ENCODE results near the gene ZNF324. TPM values are rescaled to one million over a fixed set of nuclear protein-coding genes. Genes with fewer than 3 reads are reported as not detected.

ZNF324 gene
- total and polyA plus RNA-seq, 2 of the 13 experiments (the other 11 are each of a cell fraction or from before 2014, with no cell fraction given): 1.1 to 4.7 TPM

GRCh38 chr19:58519355-58520256 is 52.7 kb downstream of the ZNF324 start, which contains the start of gene ZBTB45 (continued):
- TF ChIP-seq CSRNP2 (CRISPR knock-in tag; conservative IDR thresholded peaks at IDR 0.05; ENCODE audit: low read depth) (peak; percentile 92; the same call in 1 of the 2 replicates), ZNF24 (IDR thresholded peaks at IDR 0.05) (peak; percentile 58; the same call in 1 of the 2 replicates), CHD4 (IDR thresholded peaks at IDR 0.05; ENCODE audit: borderline replicate concordance, low read length) (no peak; the same call in 1 of the 2 replicates), KDM1A (CRISPR knock-in tag; IDR thresholded peaks at IDR 0.05) (no peak; the same call in 1 of the 2 replicates), ZSCAN21 (CRISPR knock-in tag; IDR thresholded peaks at IDR 0.05; ENCODE audit: borderline replicate concordance) (peak; percentile 90), ZMYM4 (CRISPR knock-in tag; IDR thresholded peaks at IDR 0.05) (peak; percentile 96), TAF15 (IDR thresholded peaks at IDR 0.05; ENCODE audit: low read depth, low read length, poor library complexity, severe bottlenecking) (peak; percentile 91), SUZ12 (IDR thresholded peaks at IDR 0.05; ENCODE audit: low read depth, low read length) (no peak), ZNF30 (CRISPR knock-in tag; IDR thresholded peaks at IDR 0.05) (no peak; the same call in 1 of the 2 replicates), NPAS2 (CRISPR knock-in tag; IDR thresholded peaks at IDR 0.05; ENCODE audit: borderline replicate concordance) (no peak), ZNF562 (CRISPR knock-in tag; IDR thresholded peaks at IDR 0.05; ENCODE audit: borderline replicate concordance) (no peak; the same call in 1 of the 2 replicates), IKZF1 (IDR thresholded peaks at IDR 0.05) (no peak), SIX1 (CRISPR knock-in tag; IDR thresholded peaks at IDR 0.05; ENCODE audit: borderline replicate concordance) (no peak), MIER3 (CRISPR knock-in tag; IDR thresholded peaks at IDR 0.05; ENCODE audit: borderline replicate concordance) (peak; percentile 95), TSC22D2 (CRISPR knock-in tag; IDR thresholded peaks at IDR 0.05; ENCODE audit: borderline replicate concordance) (peak; percentile 61; the same call in 1 of the 2 replicates), SOX6 (IDR thresholded peaks at IDR 0.05) (no peak), SOX6 (CRISPR knock-in tag; IDR thresholded peaks at IDR 0.05) (peak; percentile 79), GTF3A (CRISPR knock-in tag; conservative IDR thresholded peaks at IDR 0.05) (peak; percentile 79; the same call in 1 of the 2 replicates)
- TF ChIP-seq, protein P1, sequence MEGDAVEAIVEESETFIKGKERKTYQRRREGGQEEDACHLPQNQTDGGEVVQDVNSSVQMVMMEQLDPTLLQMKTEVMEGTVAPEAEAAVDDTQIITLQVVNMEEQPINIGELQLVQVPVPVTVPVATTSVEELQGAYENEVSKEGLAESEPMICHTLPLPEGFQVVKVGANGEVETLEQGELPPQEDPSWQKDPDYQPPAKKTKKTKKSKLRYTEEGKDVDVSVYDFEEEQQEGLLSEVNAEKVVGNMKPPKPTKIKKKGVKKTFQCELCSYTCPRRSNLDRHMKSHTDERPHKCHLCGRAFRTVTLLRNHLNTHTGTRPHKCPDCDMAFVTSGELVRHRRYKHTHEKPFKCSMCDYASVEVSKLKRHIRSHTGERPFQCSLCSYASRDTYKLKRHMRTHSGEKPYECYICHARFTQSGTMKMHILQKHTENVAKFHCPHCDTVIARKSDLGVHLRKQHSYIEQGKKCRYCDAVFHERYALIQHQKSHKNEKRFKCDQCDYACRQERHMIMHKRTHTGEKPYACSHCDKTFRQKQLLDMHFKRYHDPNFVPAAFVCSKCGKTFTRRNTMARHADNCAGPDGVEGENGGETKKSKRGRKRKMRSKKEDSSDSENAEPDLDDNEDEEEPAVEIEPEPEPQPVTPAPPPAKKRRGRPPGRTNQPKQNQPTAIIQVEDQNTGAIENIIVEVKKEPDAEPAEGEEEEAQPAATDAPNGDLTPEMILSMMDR (CRISPR knock-in tag; IDR thresholded peaks at IDR 0.05): peak; percentile 96
- TF ChIP-seq, protein P2, sequence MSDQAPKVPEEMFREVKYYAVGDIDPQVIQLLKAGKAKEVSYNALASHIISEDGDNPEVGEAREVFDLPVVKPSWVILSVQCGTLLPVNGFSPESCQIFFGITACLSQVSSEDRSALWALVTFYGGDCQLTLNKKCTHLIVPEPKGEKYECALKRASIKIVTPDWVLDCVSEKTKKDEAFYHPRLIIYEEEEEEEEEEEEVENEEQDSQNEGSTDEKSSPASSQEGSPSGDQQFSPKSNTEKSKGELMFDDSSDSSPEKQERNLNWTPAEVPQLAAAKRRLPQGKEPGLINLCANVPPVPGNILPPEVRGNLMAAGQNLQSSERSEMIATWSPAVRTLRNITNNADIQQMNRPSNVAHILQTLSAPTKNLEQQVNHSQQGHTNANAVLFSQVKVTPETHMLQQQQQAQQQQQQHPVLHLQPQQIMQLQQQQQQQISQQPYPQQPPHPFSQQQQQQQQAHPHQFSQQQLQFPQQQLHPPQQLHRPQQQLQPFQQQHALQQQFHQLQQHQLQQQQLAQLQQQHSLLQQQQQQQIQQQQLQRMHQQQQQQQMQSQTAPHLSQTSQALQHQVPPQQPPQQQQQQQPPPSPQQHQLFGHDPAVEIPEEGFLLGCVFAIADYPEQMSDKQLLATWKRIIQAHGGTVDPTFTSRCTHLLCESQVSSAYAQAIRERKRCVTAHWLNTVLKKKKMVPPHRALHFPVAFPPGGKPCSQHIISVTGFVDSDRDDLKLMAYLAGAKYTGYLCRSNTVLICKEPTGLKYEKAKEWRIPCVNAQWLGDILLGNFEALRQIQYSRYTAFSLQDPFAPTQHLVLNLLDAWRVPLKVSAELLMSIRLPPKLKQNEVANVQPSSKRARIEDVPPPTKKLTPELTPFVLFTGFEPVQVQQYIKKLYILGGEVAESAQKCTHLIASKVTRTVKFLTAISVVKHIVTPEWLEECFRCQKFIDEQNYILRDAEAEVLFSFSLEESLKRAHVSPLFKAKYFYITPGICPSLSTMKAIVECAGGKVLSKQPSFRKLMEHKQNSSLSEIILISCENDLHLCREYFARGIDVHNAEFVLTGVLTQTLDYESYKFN (CRISPR knock-in tag; conservative IDR thresholded peaks at IDR 0.05): peak; percentile 77
- TF ChIP-seq, protein P3, sequence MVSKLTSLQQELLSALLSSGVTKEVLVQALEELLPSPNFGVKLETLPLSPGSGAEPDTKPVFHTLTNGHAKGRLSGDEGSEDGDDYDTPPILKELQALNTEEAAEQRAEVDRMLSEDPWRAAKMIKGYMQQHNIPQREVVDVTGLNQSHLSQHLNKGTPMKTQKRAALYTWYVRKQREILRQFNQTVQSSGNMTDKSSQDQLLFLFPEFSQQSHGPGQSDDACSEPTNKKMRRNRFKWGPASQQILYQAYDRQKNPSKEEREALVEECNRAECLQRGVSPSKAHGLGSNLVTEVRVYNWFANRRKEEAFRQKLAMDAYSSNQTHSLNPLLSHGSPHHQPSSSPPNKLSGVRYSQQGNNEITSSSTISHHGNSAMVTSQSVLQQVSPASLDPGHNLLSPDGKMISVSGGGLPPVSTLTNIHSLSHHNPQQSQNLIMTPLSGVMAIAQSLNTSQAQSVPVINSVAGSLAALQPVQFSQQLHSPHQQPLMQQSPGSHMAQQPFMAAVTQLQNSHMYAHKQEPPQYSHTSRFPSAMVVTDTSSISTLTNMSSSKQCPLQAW (CRISPR knock-in tag; IDR thresholded peaks at IDR 0.05): peak; percentile 98
